Measurements from ENCODE around the gene CD82.
A peak's percentile ranks its signal among the peaks of the same experiment; 100 is the strongest.
"Not testable (repeated sequence)": the region's sequence is repeated elsewhere in the genome, so short reads cannot be mapped to it uniquely, and the experiment has no call there.

CD82 gene

GRCh38 chr11:44535191-44535980, 30.1 kb upstream of the CD82 start:
- no peak for DNase-seq

GRCh38 chr11:44536788-44537516, 28.5 kb upstream of the CD82 start:
- DNase-seq = no peak

- DNase-seq = no peak
Observed at GRCh38 chr11:44537679-44538078, 27.8 kb upstream of the CD82 start.

- peak; percentile 73 for DNase-seq
Observed at GRCh38 chr11:44538375-44539054, 26.9 kb upstream of the CD82 start.

- DNase-seq = no peak
Observed at GRCh38 chr11:44539971-44540370, 25.5 kb upstream of the CD82 start.

GRCh38 chr11:44540667-44541066, 24.8 kb upstream of the CD82 start:
- no peak for DNase-seq

GRCh38 chr11:44542372-44542771, 23.1 kb upstream of the CD82 start:
- no peak for DNase-seq

- not testable (repeated sequence) for DNase-seq
Observed at GRCh38 chr11:44546984-44547383, 18.5 kb upstream of the CD82 start.

- not testable (repeated sequence) for DNase-seq
Observed at GRCh38 chr11:44547534-44547933, 17.9 kb upstream of the CD82 start.

GRCh38 chr11:44548032-44548695, 17.3 kb upstream of the CD82 start:
- DNase-seq = no peak

- DNase-seq = not testable (repeated sequence)
Observed at GRCh38 chr11:44548961-44549749, 16.3 kb upstream of the CD82 start.

GRCh38 chr11:44550123-44550522, 15.3 kb upstream of the CD82 start:
- no peak for DNase-seq

GRCh38 chr11:44551456-44552139, 13.9 kb upstream of the CD82 start:
- no peak for DNase-seq

- no peak for DNase-seq
Observed at GRCh38 chr11:44555031-44555800, 10.2 kb upstream of the CD82 start.

- DNase-seq = peak; percentile 60
Observed at GRCh38 chr11:44556735-44557409, 8.6 kb upstream of the CD82 start.

GRCh38 chr11:44557464-44557863, 8.0 kb upstream of the CD82 start:
- DNase-seq = no peak

GRCh38 chr11:44559207-44559939, 6.1 kb upstream of the CD82 start:
- DNase-seq = no peak

GRCh38 chr11:44559940-44560300, 5.5 kb upstream of the CD82 start:
- DNase-seq = not testable (repeated sequence)

- DNase-seq = no peak
Observed at GRCh38 chr11:44561275-44561805, 4.1 kb upstream of the CD82 start.
